Measurements from ENCODE around the gene NPAS3. TPM values are rescaled to one million over a fixed set of nuclear protein-coding genes. Genes with fewer than 3 reads are reported as not detected.

Gene NPAS3
- total RNA-seq, 1 experiment from 2014 or later, result not detected

DNA sequence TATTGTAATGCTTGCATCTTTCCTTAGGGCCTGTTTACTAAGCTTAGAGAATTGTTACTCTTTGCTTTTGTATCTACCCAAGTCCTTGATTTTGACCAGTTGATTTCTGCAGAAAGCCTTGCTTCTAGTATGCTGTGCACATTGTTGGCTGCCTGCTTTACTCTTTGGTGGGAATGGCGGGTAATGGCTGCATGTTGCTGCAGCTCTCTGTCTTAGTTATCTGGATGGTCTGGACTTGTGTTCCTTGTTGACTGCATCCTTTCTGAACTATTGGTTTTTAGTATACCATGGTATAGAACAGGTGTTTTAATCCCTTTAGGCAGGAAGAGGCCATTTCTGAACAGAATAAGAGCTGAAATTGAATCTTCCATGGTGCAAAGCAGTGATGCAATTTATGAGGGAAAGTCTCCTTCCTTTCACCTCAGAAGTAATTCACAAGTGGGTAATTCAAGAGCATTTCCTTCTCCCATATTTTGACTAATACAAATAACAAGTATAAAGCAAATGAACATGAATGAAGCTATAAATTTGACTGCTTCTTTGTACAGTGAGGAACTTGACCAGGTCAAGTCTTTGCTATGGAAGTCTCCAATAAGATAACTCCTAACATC lies 466.4 kb downstream of the NPAS3 start:
- Histone ChIP-seq H3K9me2 (ENCODE audit: insufficient read depth) (no peaks in the 10 kb centered on the region), H3K4me2 (no peak overlapping the region), H3K9me3 (ENCODE audit: insufficient read depth, low read depth) (no peaks in the 10 kb centered on the region), H3K4me1 (replicated peaks; ENCODE audit: insufficient read depth) (peaks cover 11% of the 10 kb centered on the region), H4K20me1 (ENCODE audit: insufficient read depth) (no peaks in the 10 kb centered on the region), H3K36me3 (ENCODE audit: low read depth) (no peaks in the 10 kb centered on the region), H3K27me3 (ENCODE audit: insufficient read depth, low read depth) (no peaks in the 10 kb centered on the region), H3F3A (ENCODE audit: insufficient read depth, low read depth) (peaks cover 4% of the 10 kb centered on the region; the same call in 1 of the 2 replicates), H3K27ac (no peak overlapping the region), H3K79me2 (ENCODE audit: low read depth) (no peaks in the 10 kb centered on the region), H3K4me3 (no peak overlapping the region), H2AFZ (no peak overlapping the region)
- TF ChIP-seq, protein P1, sequence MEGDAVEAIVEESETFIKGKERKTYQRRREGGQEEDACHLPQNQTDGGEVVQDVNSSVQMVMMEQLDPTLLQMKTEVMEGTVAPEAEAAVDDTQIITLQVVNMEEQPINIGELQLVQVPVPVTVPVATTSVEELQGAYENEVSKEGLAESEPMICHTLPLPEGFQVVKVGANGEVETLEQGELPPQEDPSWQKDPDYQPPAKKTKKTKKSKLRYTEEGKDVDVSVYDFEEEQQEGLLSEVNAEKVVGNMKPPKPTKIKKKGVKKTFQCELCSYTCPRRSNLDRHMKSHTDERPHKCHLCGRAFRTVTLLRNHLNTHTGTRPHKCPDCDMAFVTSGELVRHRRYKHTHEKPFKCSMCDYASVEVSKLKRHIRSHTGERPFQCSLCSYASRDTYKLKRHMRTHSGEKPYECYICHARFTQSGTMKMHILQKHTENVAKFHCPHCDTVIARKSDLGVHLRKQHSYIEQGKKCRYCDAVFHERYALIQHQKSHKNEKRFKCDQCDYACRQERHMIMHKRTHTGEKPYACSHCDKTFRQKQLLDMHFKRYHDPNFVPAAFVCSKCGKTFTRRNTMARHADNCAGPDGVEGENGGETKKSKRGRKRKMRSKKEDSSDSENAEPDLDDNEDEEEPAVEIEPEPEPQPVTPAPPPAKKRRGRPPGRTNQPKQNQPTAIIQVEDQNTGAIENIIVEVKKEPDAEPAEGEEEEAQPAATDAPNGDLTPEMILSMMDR (conservative IDR thresholded peaks at IDR 0.05), result no peak
- TF ChIP-seq EZH2 (IDR thresholded peaks at IDR 0.05; ENCODE audit: low read depth), result no peak
- intact Hi-C loops (cut with micrococcal nuclease; ENCODE audit: unreplicated experiment), result no loop called here
- DNase-seq, result no peak
- no TSS peak for BruUV-seq (replicated peaks)
- POLR2A ChIA-PET (ENCODE audit: unreplicated experiment), result no interaction called here
- CTCF ChIA-PET, result no interaction called here

DNA sequence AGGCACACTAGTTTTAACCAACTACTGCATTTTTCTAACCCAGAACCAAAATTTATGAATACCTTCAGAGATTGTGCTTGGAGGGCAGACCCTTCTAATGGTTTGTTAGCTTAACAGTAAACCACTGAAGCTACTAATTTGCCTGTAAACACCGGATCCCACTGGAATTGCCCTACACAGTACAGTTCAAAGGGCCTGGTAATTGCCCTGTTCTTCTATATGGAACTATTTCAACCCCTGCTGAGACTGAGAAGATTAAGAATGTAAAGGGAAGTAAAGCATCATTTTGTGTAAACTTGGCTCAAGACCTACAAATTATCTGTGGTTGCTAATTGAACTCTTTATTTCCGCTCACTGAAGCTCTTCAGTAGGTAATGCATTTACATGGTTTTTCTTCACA lies 468.1 kb downstream of the NPAS3 start:
- Histone ChIP-seq H2AFZ (no peak overlapping the region), H3K4me3 (no peak overlapping the region), H4K20me1 (ENCODE audit: insufficient read depth) (no peaks in the 10 kb centered on the region), H3K4me1 (replicated peaks; ENCODE audit: insufficient read depth) (peaks cover 11% of the 10 kb centered on the region), H3K27ac (no peak overlapping the region), H3K9me3 (ENCODE audit: insufficient read depth, low read depth) (no peaks in the 10 kb centered on the region), H3K27me3 (ENCODE audit: insufficient read depth, low read depth) (no peaks in the 10 kb centered on the region), H3K9me2 (ENCODE audit: insufficient read depth) (no peaks in the 10 kb centered on the region), H3K36me3 (ENCODE audit: low read depth) (no peaks in the 10 kb centered on the region), H3K4me2 (no peak overlapping the region), H3K79me2 (ENCODE audit: low read depth) (no peaks in the 10 kb centered on the region), H3F3A (ENCODE audit: insufficient read depth, low read depth) (peaks cover 4% of the 10 kb centered on the region; the same call in 1 of the 2 replicates)
- no peak for TF ChIP-seq EZH2 (IDR thresholded peaks at IDR 0.05; ENCODE audit: low read depth)
- TF ChIP-seq, protein P1 (conservative IDR thresholded peaks at IDR 0.05), result no peak
- BruUV-seq (replicated peaks), result no TSS peak
- intact Hi-C loops (cut with micrococcal nuclease; ENCODE audit: unreplicated experiment), result no loop called here
- POLR2A ChIA-PET (ENCODE audit: unreplicated experiment), result no interaction called here
- no peak for DNase-seq
- CTCF ChIA-PET, result no interaction called here

DNA sequence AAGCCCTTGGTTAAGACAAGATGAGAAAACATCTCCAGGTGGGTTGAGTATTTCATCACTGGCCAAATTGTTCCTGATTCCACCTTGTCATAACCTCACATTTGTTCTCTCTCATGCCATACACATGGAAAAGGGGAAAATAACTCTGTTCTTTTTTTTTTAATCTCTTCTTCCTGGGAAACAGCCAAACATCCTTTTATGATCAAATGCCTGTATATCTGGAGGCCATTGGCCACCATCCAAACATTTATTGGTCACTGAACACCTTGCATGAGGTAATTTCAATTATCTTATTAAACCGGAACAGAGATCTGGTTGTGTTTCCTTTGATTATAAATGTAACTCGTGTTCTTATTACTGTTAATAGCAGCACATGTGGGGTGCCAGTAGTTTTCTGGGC lies 469.6 kb downstream of the NPAS3 start:
- peak in 1 of 2 experiments; percentile 36 for DNase-seq
- Histone ChIP-seq H3K36me3 (ENCODE audit: low read depth) (no peaks in the 10 kb centered on the region), H3K4me1 (replicated peaks; ENCODE audit: insufficient read depth) (peaks cover 11% of the 10 kb centered on the region), H3K79me2 (ENCODE audit: low read depth) (no peaks in the 10 kb centered on the region), H3K27me3 (ENCODE audit: insufficient read depth, low read depth) (no peaks in the 10 kb centered on the region), H4K20me1 (ENCODE audit: insufficient read depth) (no peaks in the 10 kb centered on the region), H3K4me2 (no peak overlapping the region), H2AFZ (no peak overlapping the region), H3K27ac (no peak overlapping the region), H3K9me2 (ENCODE audit: insufficient read depth) (no peaks in the 10 kb centered on the region), H3F3A (ENCODE audit: insufficient read depth, low read depth) (peaks cover 4% of the 10 kb centered on the region; the same call in 1 of the 2 replicates), H3K9me3 (ENCODE audit: insufficient read depth, low read depth) (no peaks in the 10 kb centered on the region), H3K4me3 (no peak overlapping the region)
- TF ChIP-seq, protein P1 (conservative IDR thresholded peaks at IDR 0.05), result no peak
- no peak for TF ChIP-seq EZH2 (IDR thresholded peaks at IDR 0.05; ENCODE audit: low read depth)
- no TSS peak for BruUV-seq (replicated peaks)
- CTCF ChIA-PET, result no interaction called here
- intact Hi-C loops (cut with micrococcal nuclease; ENCODE audit: unreplicated experiment), result no loop called here
- POLR2A ChIA-PET (ENCODE audit: unreplicated experiment), result no interaction called here
